ENCODE measurements around the gene TGM6. TPM values are rescaled to one million over a fixed set of nuclear protein-coding genes. Genes with fewer than 3 reads are reported as not detected.

Gene TGM6
- total RNA-seq, 4 donors from 2014 or later: not detected

- no peaks in the 10 kb centered on the region for H3K4me1 ChIP-seq
- in situ Hi-C loops (cut with MboI; ENCODE audit: low sequenced_read_pairs in 4 of 4): no loop called here
- no peak for DNase-seq
- no peaks in the 10 kb centered on the region for H3K9me3 ChIP-seq
- intact Hi-C loops (cut with DNase I; ENCODE audit: low total_unique reads): no loop called here
- no peaks in the 10 kb centered on the region for H3K36me3 ChIP-seq
- no peak for ATAC-seq
- H3K27me3 ChIP-seq: no peaks in the 10 kb centered on the region
- TF ChIP-seq CTCF (IDR thresholded peaks at IDR 0.05 in 4 of 5, conservative IDR thresholded peaks at IDR 0.05 in 1 of 5) (no peak), POLR2A (IDR thresholded peaks at IDR 0.05) (no peak)
- no peak overlapping the region for H3K27ac ChIP-seq
- H3K4me3 ChIP-seq: no peak overlapping the region
These were observed 39.8 kb downstream of the TGM6 start for GRCh38 chr20:2420510-2420909.

GRCh38 chr20:2421247-2421646, 40.5 kb downstream of the TGM6 start:
- no peak for DNase-seq
- no peaks in the 10 kb centered on the region for H3K4me1 ChIP-seq
- no peak for ATAC-seq
- no peaks in the 10 kb centered on the region for H3K9me3 ChIP-seq
- no peak overlapping the region for H3K4me3 ChIP-seq
- no peaks in the 10 kb centered on the region for H3K27me3 ChIP-seq
- H3K27ac ChIP-seq: no peak overlapping the region
- in situ Hi-C loops (cut with MboI; ENCODE audit: low sequenced_read_pairs in 4 of 4): no loop called here
- intact Hi-C loops (cut with DNase I; ENCODE audit: low total_unique reads): no loop called here
- TF ChIP-seq POLR2A (IDR thresholded peaks at IDR 0.05) (no peak), CTCF (IDR thresholded peaks at IDR 0.05 in 4 of 5, conservative IDR thresholded peaks at IDR 0.05 in 1 of 5) (no peak)
- H3K36me3 ChIP-seq: no peaks in the 10 kb centered on the region

- no peak for TF ChIP-seq CTCF (IDR thresholded peaks at IDR 0.05 in 4 of 5, conservative IDR thresholded peaks at IDR 0.05 in 1 of 5)
- TF ChIP-seq POLR2A (IDR thresholded peaks at IDR 0.05): no peak
- Histone ChIP-seq H3K4me3 (no peak overlapping the region), H3K27me3 (no peaks in the 10 kb centered on the region), H3K36me3 (no peaks in the 10 kb centered on the region), H3K4me1 (no peaks in the 10 kb centered on the region), H3K27ac (no peak overlapping the region), H3K9me3 (no peaks in the 10 kb centered on the region)
- intact Hi-C loops (cut with DNase I; ENCODE audit: low total_unique reads) (no loop called here), in situ Hi-C loops (cut with MboI; ENCODE audit: low sequenced_read_pairs in 4 of 4) (loop anchor here in 1 of 4 donors (25.0 kb wide), 1 partner anchor 217 kb away; no protein-coding TSS in a partner anchor)
- no peak for ATAC-seq
- DNase-seq: no peak
These were observed 48.4 kb downstream of the TGM6 start for GRCh38 chr20:2429051-2429450.

- H3K27me3 ChIP-seq: no peaks in the 10 kb centered on the region
- TF ChIP-seq CTCF (IDR thresholded peaks at IDR 0.05 in 4 of 5, conservative IDR thresholded peaks at IDR 0.05 in 1 of 5) (no peak), POLR2A (IDR thresholded peaks at IDR 0.05) (no peak)
- DNase-seq (no peak), ATAC-seq (no peak)
- H3K9me3 ChIP-seq: no peaks in the 10 kb centered on the region
- H3K36me3 ChIP-seq: no peaks in the 10 kb centered on the region
- H3K4me3 ChIP-seq: no peak overlapping the region
- no peak overlapping the region for H3K27ac ChIP-seq
- in situ Hi-C loops (cut with MboI; ENCODE audit: low sequenced_read_pairs in 4 of 4) (loop anchor here in 1 of 4 donors (25.0 kb wide), 1 partner anchor 218 kb away; no protein-coding TSS in a partner anchor), intact Hi-C loops (cut with DNase I; ENCODE audit: low total_unique reads) (no loop called here)
- H3K4me1 ChIP-seq: no peaks in the 10 kb centered on the region
These were observed 49.8 kb downstream of the TGM6 start for GRCh38 chr20:2430538-2430937.

- Histone ChIP-seq H3K9me3 (no peaks in the 10 kb centered on the region), H3K36me3 (no peaks in the 10 kb centered on the region), H3K27ac (no peak overlapping the region), H3K27me3 (no peaks in the 10 kb centered on the region), H3K4me3 (no peak overlapping the region), H3K4me1 (no peaks in the 10 kb centered on the region)
- intact Hi-C loops (cut with DNase I; ENCODE audit: low total_unique reads) (no loop called here), in situ Hi-C loops (cut with MboI; ENCODE audit: low sequenced_read_pairs in 4 of 4) (loop anchor here in 1 of 4 donors (25.0 kb wide), 1 partner anchor 219 kb away; no protein-coding TSS in a partner anchor)
- TF ChIP-seq POLR2A (IDR thresholded peaks at IDR 0.05): no peak
- TF ChIP-seq CTCF (IDR thresholded peaks at IDR 0.05 in 4 of 5, conservative IDR thresholded peaks at IDR 0.05 in 1 of 5): no peak
- no peak for DNase-seq
- no peak for ATAC-seq
These were observed 50.5 kb downstream of the TGM6 start for GRCh38 chr20:2431185-2431584.
